ENCODE measurements around the gene CLEC18B. TPM values are rescaled to one million over a fixed set of nuclear protein-coding genes. Genes with fewer than 3 reads are reported as not detected.

Gene CLEC18B
- total and polyA plus RNA-seq, 2 of the 4 experiments (the other 2 are of a cell fraction): 0.17 TPM; not detected in 1

- TF ChIP-seq RFX5 (IDR thresholded peaks at IDR 0.05; ENCODE audit: low read depth, low read length) (no peak), RAD21 (IDR thresholded peaks at IDR 0.05; ENCODE audit: low read length) (no peak), NFE2L2 (IDR thresholded peaks at IDR 0.05; ENCODE audit: low read depth, low read length) (no peak), RCOR1 (IDR thresholded peaks at IDR 0.05; ENCODE audit: insufficient replicate concordance, low read length) (no peak), CHD1 (IDR thresholded peaks at IDR 0.05; ENCODE audit: low read depth, low read length) (no peak), MAZ (IDR thresholded peaks at IDR 0.05; ENCODE audit: borderline replicate concordance, low read depth, low read length) (no peak), ELK1 (IDR thresholded peaks at IDR 0.05; ENCODE audit: borderline replicate concordance, low read depth, low read length) (no peak), POLR2A (IDR thresholded peaks at IDR 0.05; ENCODE audit: low read depth, low read length) (no peak)
- no peak overlapping the region for H2AK5ac ChIP-seq (ENCODE audit: low read depth, low read length)
- no peak overlapping the region for H3K56ac ChIP-seq (ENCODE audit: extremely low read depth, insufficient read depth, low read length)
- dilution Hi-C loops (cut with HindIII; ENCODE audit: low sequenced_read_pairs, unreplicated experiment) (no loop called here), intact Hi-C loops (cut with micrococcal nuclease) (no loop called here), in situ Hi-C loops (cut with MboI; ENCODE audit: low sequenced_read_pairs) (no loop called here)
- no peak overlapping the region for H4K5ac ChIP-seq (ENCODE audit: low read depth, low read length)
- DNase-seq: no peak
- POLR2A ChIA-PET (ENCODE audit: unreplicated experiment): no interaction called here
- H3K36me3 ChIP-seq (ENCODE audit: control insufficient read depth, insufficient read depth, low read length): peaks cover 62% of the 10 kb centered on the region
- no peak overlapping the region for H2BK120ac ChIP-seq (ENCODE audit: low read depth, low read length)
- WGBS, 2 experiments (ENCODE audit: extremely low coverage in 2 of 2, insufficient read length in 1 of 2): no CpG with 5 or more reads among the region's 6 CpGs
- no peak overlapping the region for H3K4ac ChIP-seq (ENCODE audit: low read depth, low read length)
- no peak overlapping the region for H2BK15ac ChIP-seq (ENCODE audit: low read depth, low read length)
- no peaks in the 10 kb centered on the region for H4K20me1 ChIP-seq (ENCODE audit: insufficient read depth, low read length)
- no peak overlapping the region for H3K14ac ChIP-seq (replicated peaks; ENCODE audit: low read depth, low read length)
- no peak overlapping the region for H3K18ac ChIP-seq (ENCODE audit: low read depth, low read length)
- no peak overlapping the region for H4K91ac ChIP-seq (ENCODE audit: insufficient read depth, low read depth, low read length)
- H3K27me3 ChIP-seq (ENCODE audit: control insufficient read depth, insufficient read depth, low read length): no peaks in the 10 kb centered on the region
- no peak overlapping the region for H4K8ac ChIP-seq (ENCODE audit: low read depth in 2 of 2, low read length in 2 of 2)
- H3K79me1 ChIP-seq (ENCODE audit: low read depth in 1 of 2, low read length in 2 of 2): peaks cover 0 to 9% of the 10 kb centered on the region in 2 experiments; a peak in 3 of 4 replicates
- BruUV-seq (replicated peaks): no TSS peak
- ATAC-seq (ENCODE audit: low read depth): no peak
- H2AFZ ChIP-seq (replicated peaks; ENCODE audit: low read length, poor library complexity): no peak overlapping the region
- H2BK20ac ChIP-seq (ENCODE audit: low read depth, low read length): no peak overlapping the region
- H3K9me3 ChIP-seq (ENCODE audit: control insufficient read depth, insufficient read depth, low read length): no peaks in the 10 kb centered on the region
- no peak overlapping the region for H2AK9ac ChIP-seq (replicated peaks; ENCODE audit: low read depth, low read length, poor library complexity)
- no peak overlapping the region for H3K4me2 ChIP-seq (ENCODE audit: low read depth, low read length)
- no peak overlapping the region for H3K4me3 ChIP-seq (ENCODE audit: insufficient read depth, low read depth, low read length)
- H3K9ac ChIP-seq (ENCODE audit: low read depth, low read length): no peak overlapping the region
- CTCF ChIA-PET: no interaction called here
- no peaks in the 10 kb centered on the region; the same call in 1 of the 2 replicates for H3K9me1 ChIP-seq (ENCODE audit: insufficient read depth, low read length)
- no peak overlapping the region for H3K27ac ChIP-seq (ENCODE audit: insufficient read depth, low read length)
- H3K23ac ChIP-seq (ENCODE audit: low read depth, low read length): no peak overlapping the region
- no peak overlapping the region for H2BK5ac ChIP-seq (ENCODE audit: low read depth, low read length, poor library complexity, severe bottlenecking)
- H3K4me1 ChIP-seq (ENCODE audit: control insufficient read depth, insufficient read depth, low read length): no peaks in the 10 kb centered on the region
These were observed 44.8 kb upstream of the CLEC18B start for GRCh38 chr16:74465851-74466685.

All from IMR-90 (cell line).